ENCODE data around the gene SYTL3.

DNA sequence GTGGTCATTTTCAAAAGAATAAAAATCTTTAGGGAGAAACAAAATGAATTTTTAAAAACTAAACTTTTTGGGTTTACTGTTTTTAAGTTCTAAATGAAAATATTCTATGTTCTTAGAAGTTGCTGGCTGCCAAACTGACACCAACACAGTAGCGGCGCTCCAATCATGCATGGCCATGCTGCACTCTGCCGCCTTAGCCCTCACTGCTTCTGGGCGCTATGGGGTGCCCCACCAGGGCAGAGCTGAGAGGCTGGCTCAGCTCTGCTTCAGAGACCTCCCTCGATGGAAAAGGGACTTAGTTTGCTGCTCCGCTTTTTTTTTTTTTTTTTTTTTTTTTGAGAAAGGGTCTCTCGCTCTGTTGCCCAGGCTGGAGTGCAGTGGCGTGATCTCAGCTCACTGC, 148.5 kb downstream of the SYTL3 start:
- TF ChIP-seq, protein P1, sequence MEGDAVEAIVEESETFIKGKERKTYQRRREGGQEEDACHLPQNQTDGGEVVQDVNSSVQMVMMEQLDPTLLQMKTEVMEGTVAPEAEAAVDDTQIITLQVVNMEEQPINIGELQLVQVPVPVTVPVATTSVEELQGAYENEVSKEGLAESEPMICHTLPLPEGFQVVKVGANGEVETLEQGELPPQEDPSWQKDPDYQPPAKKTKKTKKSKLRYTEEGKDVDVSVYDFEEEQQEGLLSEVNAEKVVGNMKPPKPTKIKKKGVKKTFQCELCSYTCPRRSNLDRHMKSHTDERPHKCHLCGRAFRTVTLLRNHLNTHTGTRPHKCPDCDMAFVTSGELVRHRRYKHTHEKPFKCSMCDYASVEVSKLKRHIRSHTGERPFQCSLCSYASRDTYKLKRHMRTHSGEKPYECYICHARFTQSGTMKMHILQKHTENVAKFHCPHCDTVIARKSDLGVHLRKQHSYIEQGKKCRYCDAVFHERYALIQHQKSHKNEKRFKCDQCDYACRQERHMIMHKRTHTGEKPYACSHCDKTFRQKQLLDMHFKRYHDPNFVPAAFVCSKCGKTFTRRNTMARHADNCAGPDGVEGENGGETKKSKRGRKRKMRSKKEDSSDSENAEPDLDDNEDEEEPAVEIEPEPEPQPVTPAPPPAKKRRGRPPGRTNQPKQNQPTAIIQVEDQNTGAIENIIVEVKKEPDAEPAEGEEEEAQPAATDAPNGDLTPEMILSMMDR (IDR thresholded peaks at IDR 0.05 in 2 of 3, conservative IDR thresholded peaks at IDR 0.05 in 1 of 3; ENCODE audit: control insufficient read depth in 2 of 3, extremely low read depth in 1 of 3, insufficient read depth in 1 of 3, low read depth in 3 of 3, low read length in 3 of 3) = no peak
- TF ChIP-seq HDAC6 (IDR thresholded peaks at IDR 0.05; ENCODE audit: unreplicated experiment) (no peak), RB1 (IDR thresholded peaks at IDR 0.05; ENCODE audit: borderline replicate concordance) (no peak), ZNF24 (IDR thresholded peaks at IDR 0.05) (no peak), BHLHE40 (IDR thresholded peaks at IDR 0.05; ENCODE audit: borderline replicate concordance in 1 of 2, low read depth in 2 of 2, low read length in 1 of 2) (no peak), CBFB (IDR thresholded peaks at IDR 0.05; ENCODE audit: low read depth) (no peak), SRF (IDR thresholded peaks at IDR 0.05; ENCODE audit: low read depth in 2 of 2, low read length in 2 of 2) (no peak), NFYB (IDR thresholded peaks at IDR 0.05; ENCODE audit: insufficient read depth, low read depth, low read length) (no peak), GABPA (IDR thresholded peaks at IDR 0.05; ENCODE audit: low read depth) (no peak), STAT3 (IDR thresholded peaks at IDR 0.05; ENCODE audit: low read depth, low read length) (no peak)
- TF ChIP-seq, protein P2, sequence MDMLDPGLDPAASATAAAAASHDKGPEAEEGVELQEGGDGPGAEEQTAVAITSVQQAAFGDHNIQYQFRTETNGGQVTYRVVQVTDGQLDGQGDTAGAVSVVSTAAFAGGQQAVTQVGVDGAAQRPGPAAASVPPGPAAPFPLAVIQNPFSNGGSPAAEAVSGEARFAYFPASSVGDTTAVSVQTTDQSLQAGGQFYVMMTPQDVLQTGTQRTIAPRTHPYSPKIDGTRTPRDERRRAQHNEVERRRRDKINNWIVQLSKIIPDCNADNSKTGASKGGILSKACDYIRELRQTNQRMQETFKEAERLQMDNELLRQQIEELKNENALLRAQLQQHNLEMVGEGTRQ (IDR thresholded peaks at IDR 0.05; ENCODE audit: borderline replicate concordance, low read depth, low read length) = no peak
- TF ChIP-seq, protein P3, sequence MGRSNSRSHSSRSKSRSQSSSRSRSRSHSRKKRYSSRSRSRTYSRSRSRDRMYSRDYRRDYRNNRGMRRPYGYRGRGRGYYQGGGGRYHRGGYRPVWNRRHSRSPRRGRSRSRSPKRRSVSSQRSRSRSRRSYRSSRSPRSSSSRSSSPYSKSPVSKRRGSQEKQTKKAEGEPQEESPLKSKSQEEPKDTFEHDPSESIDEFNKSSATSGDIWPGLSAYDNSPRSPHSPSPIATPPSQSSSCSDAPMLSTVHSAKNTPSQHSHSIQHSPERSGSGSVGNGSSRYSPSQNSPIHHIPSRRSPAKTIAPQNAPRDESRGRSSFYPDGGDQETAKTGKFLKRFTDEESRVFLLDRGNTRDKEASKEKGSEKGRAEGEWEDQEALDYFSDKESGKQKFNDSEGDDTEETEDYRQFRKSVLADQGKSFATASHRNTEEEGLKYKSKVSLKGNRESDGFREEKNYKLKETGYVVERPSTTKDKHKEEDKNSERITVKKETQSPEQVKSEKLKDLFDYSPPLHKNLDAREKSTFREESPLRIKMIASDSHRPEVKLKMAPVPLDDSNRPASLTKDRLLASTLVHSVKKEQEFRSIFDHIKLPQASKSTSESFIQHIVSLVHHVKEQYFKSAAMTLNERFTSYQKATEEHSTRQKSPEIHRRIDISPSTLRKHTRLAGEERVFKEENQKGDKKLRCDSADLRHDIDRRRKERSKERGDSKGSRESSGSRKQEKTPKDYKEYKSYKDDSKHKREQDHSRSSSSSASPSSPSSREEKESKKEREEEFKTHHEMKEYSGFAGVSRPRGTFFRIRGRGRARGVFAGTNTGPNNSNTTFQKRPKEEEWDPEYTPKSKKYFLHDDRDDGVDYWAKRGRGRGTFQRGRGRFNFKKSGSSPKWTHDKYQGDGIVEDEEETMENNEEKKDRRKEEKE (IDR thresholded peaks at IDR 0.05) = no peak

Data from GM12878 (cell line).